ENCODE data around the gene IZUMO1R. TPM values are rescaled to one million over a fixed set of nuclear protein-coding genes. Genes with fewer than 3 reads are reported as not detected.

IZUMO1R gene
- total RNA-seq, 1 experiment from 2014 or later, result not detected

GRCh38 chr11:94281324-94281723, 23.1 kb upstream of the IZUMO1R start:
- no peak overlapping the region for H2BK20ac ChIP-seq (ENCODE audit: low read depth, low read length, poor library complexity, severe bottlenecking)
- no peak for TF ChIP-seq CTCF (conservative IDR thresholded peaks at IDR 0.05)
- peaks cover 2 to 3% of the 10 kb centered on the region in 2 experiments; a peak in 2 of 5 replicates for H3K9me3 Mint-ChIP-seq
- H4K8ac ChIP-seq (replicated peaks; ENCODE audit: insufficient read length, low read depth, low read length), result no peak overlapping the region
- no peak overlapping the region for H2BK15ac ChIP-seq (ENCODE audit: low read depth, low read length)
- no peaks in the 10 kb centered on the region for H3K79me2 ChIP-seq (ENCODE audit: insufficient read depth, low read length)
- no CpG with 5 or more reads among the region's 2 CpGs for WGBS (ENCODE audit: extremely low coverage, insufficient read length, low lambda C conversion rate)
- no peak overlapping the region for H3K4me3 Mint-ChIP-seq
- H3K56ac ChIP-seq (ENCODE audit: insufficient read length, low read depth, low read length), result no peak overlapping the region
- no peaks in the 10 kb centered on the region; a peak in 2 of 7 replicates for H3K36me3 Mint-ChIP-seq (ENCODE audit: insufficient read depth in 1 of 3, low read depth in 3 of 3)
- H3K4me1 Mint-ChIP-seq, result peaks cover 18 to 19% of the 10 kb centered on the region in 2 experiments
- no peak overlapping the region for H3K4ac ChIP-seq (ENCODE audit: low read depth, low read length)
- no peak overlapping the region for H2AFZ ChIP-seq (ENCODE audit: low read length)
- no peak overlapping the region for H3K14ac ChIP-seq (ENCODE audit: insufficient read depth, low read length)
- no peak for DNase-seq
- no peak overlapping the region for H3K27ac Mint-ChIP-seq
- H2BK12ac ChIP-seq (ENCODE audit: insufficient read length, low read depth, low read length), result no peak overlapping the region
- H3K23ac ChIP-seq (ENCODE audit: insufficient read length, low read depth, low read length), result no peak overlapping the region
- no peak overlapping the region for H2BK5ac ChIP-seq (ENCODE audit: insufficient read length, low read length)
- no peaks in the 10 kb centered on the region for H3K27me3 Mint-ChIP-seq (ENCODE audit: low read depth)
- no peaks in the 10 kb centered on the region for H3K23me2 ChIP-seq (ENCODE audit: insufficient read length, low read depth, low read length, poor library complexity, severe bottlenecking)
- no peaks in the 10 kb centered on the region for H3K4me1 ChIP-seq (ENCODE audit: insufficient read depth, low read length)
- no peaks in the 10 kb centered on the region for H4K20me1 ChIP-seq (ENCODE audit: control insufficient read depth, insufficient read depth, insufficient read length)
- no peak overlapping the region for H3T11ph ChIP-seq (ENCODE audit: low read length)
- H3K4me2 ChIP-seq (ENCODE audit: insufficient read depth, insufficient read length, low read length), result no peak overlapping the region
- no peak overlapping the region for H3K27ac ChIP-seq (ENCODE audit: insufficient read length, low read depth, low read length)
- H3K79me1 ChIP-seq (ENCODE audit: insufficient read depth, low read depth, low read length, poor library complexity, severe bottlenecking), result no peaks in the 10 kb centered on the region
- no peak overlapping the region for H2AK5ac ChIP-seq (ENCODE audit: insufficient read length, low read length)
- no peak overlapping the region for H2BK120ac ChIP-seq (ENCODE audit: low read depth, low read length, poor library complexity, severe bottlenecking)
- H3K18ac ChIP-seq (ENCODE audit: insufficient read length, low read depth, low read length), result no peak overlapping the region
- no peaks in the 10 kb centered on the region for H3K27me3 ChIP-seq (ENCODE audit: insufficient read depth, low read length)
- no peak overlapping the region for H4K5ac ChIP-seq (ENCODE audit: insufficient read length, low read depth, low read length)
- no peak overlapping the region for H3K9ac ChIP-seq (ENCODE audit: extremely low read depth, insufficient read length, low read length)
- no peaks in the 10 kb centered on the region for H3K9me3 ChIP-seq (ENCODE audit: control insufficient read depth, low read depth, low read length)
- H4K91ac ChIP-seq (ENCODE audit: insufficient read length, low read depth, low read length), result no peak overlapping the region

Measured in H9 (cell line).